ENCODE data around the gene TMED6.

- no peak for TF ChIP-seq CTCF (IDR thresholded peaks at IDR 0.05 in 2 of 3, conservative IDR thresholded peaks at IDR 0.05 in 1 of 3; ENCODE audit: borderline replicate concordance in 1 of 3, insufficient read depth in 1 of 3, low read depth in 2 of 3, low read length in 2 of 3)
- no peak for TF ChIP-seq EZH2 (IDR thresholded peaks at IDR 0.05)
- no peak for TF ChIP-seq ZNF274 (IDR thresholded peaks at IDR 0.05; ENCODE audit: low read depth, low read length)
- TF ChIP-seq, protein P1, sequence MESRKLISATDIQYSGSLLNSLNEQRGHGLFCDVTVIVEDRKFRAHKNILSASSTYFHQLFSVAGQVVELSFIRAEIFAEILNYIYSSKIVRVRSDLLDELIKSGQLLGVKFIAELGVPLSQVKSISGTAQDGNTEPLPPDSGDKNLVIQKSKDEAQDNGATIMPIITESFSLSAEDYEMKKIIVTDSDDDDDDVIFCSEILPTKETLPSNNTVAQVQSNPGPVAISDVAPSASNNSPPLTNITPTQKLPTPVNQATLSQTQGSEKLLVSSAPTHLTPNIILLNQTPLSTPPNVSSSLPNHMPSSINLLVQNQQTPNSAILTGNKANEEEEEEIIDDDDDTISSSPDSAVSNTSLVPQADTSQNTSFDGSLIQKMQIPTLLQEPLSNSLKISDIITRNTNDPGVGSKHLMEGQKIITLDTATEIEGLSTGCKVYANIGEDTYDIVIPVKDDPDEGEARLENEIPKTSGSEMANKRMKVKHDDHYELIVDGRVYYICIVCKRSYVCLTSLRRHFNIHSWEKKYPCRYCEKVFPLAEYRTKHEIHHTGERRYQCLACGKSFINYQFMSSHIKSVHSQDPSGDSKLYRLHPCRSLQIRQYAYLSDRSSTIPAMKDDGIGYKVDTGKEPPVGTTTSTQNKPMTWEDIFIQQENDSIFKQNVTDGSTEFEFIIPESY (IDR thresholded peaks at IDR 0.05; ENCODE audit: extremely low read depth, insufficient replicate concordance, low read length), result no peak
- TF ChIP-seq EZH2phosphoT487 (IDR thresholded peaks at IDR 0.05; ENCODE audit: borderline replicate concordance), result no peak
- no peak for TF ChIP-seq RAD21 (IDR thresholded peaks at IDR 0.05; ENCODE audit: low read depth)
- TF ChIP-seq SIN3A (IDR thresholded peaks at IDR 0.05; ENCODE audit: low read depth), result no peak
- no peak for TF ChIP-seq ATF3 (IDR thresholded peaks at IDR 0.05)
- no peak for TF ChIP-seq JUND (IDR thresholded peaks at IDR 0.05)
- TF ChIP-seq ZFX (IDR thresholded peaks at IDR 0.05), result no peak; the same call in 1 of the 2 replicates
- no peak for TF ChIP-seq EGR1 (IDR thresholded peaks at IDR 0.05; ENCODE audit: low read depth)
- no peak for TF ChIP-seq POLR2A (IDR thresholded peaks at IDR 0.05; ENCODE audit: borderline replicate concordance, extremely low read depth, insufficient read depth, insufficient read length)
These were observed 22.0 kb downstream of the TMED6 start for GRCh38 chr16:69329369-69330285.
